Epithelial cell of proximal tubule (primary cell): Measurements from ENCODE around the gene CCDC17. TPM values are rescaled to one million over a fixed set of nuclear protein-coding genes. Genes with fewer than 3 reads are reported as not detected.
A peak's percentile ranks its signal among the peaks of the same experiment; 100 is the strongest.

Source experiments
- DNase-seq: peaks from one replicate; pipeline ENCODE4 v3.0.0-alpha.2; 2011; ENCODE audit warnings: low read depth
- H3K4me3 ChIP-seq: 2 replicates; pipeline ENCODE4 v1.5.1; 2011; ENCODE audit warnings: low read depth, mild to moderate bottlenecking, low read length
- CTCF ChIP-seq: conservative IDR thresholded peaks from 2 replicates; pipeline ENCODE4 v1.5.1; 2012; ENCODE audit warnings: low read depth, mild to moderate bottlenecking, low read length
- total RNA-seq: library from RNA; depleted of rRNA; stranded (reverse); fragments of >200 nt; gene quantifications from 2 replicates; pipeline ENCODE4 v1.2.3, GENCODE V29; 2015

Gene CCDC17
- total RNA-seq, 1 donor from 2014 or later = not detected

- no peak for TF ChIP-seq CTCF
- peak within 1 kb of the TSS; percentile 80 for H3K4me3 ChIP-seq
- peak; percentile 26 for DNase-seq
Observed at GRCh38 chr1:45583666-45584350, 40.0 kb downstream of the CCDC17 start, which contains the start of gene NASP. Gene NASP, plus strand, starts transcription at chr1:45584041. Its CDS starts 106 bp downstream, at chr1:45584147.

GRCh38 chr1:45583264-45583665 is 40.6 kb downstream of the CCDC17 start:
- peak overlapping the region; percentile 80 for H3K4me3 ChIP-seq
- TF ChIP-seq CTCF = no peak
- DNase-seq = peak; percentile 84

- DNase-seq = no peak
- TF ChIP-seq CTCF = no peak
- H3K4me3 ChIP-seq = no peak overlapping the region
Observed at GRCh38 chr1:45574105-45574626, 49.7 kb downstream of the CCDC17 start.

GRCh38 chr1:45573231-45573804 is 50.5 kb downstream of the CCDC17 start:
- TF ChIP-seq CTCF = no peak
- H3K4me3 ChIP-seq = no peak overlapping the region
- DNase-seq = no peak

- TF ChIP-seq CTCF = no peak
- H3K4me3 ChIP-seq = no peak overlapping the region
- DNase-seq = no peak
Observed at GRCh38 chr1:45570631-45571030, 53.2 kb downstream of the CCDC17 start.

Other genes starting within 250 kb of the CCDC17 start
- gene TESK2, start 132.9 kb downstream of the CCDC17 start, total RNA-seq = 1.1 and 2.9 TPM in 2 replicates
- gene CCDC163, start 124.0 kb downstream of the CCDC17 start, total RNA-seq = 0.69 and 1.7 TPM in 2 replicates
- gene MMACHC, start 123.8 kb downstream of the CCDC17 start, total RNA-seq = 5.1 and 7.8 TPM in 2 replicates
- 824 and 1,060 TPM in 2 replicates for gene PRDX1, start 102.2 kb downstream of the CCDC17 start, total RNA-seq
- gene AKR1A1, start 73.2 kb downstream of the CCDC17 start, total RNA-seq = 122 and 135 TPM in 2 replicates
- gene NASP, start 40.0 kb downstream of the CCDC17 start, total RNA-seq = 109 and 163 TPM in 2 replicates
- 57.1 and 87.8 TPM in 2 replicates for gene GPBP1L1, start 62.5 kb upstream of the CCDC17 start, total RNA-seq
- 43.8 and 54.5 TPM in 2 replicates for gene TMEM69, start 64.1 kb upstream of the CCDC17 start, total RNA-seq
- gene IPP, start 126.6 kb upstream of the CCDC17 start, total RNA-seq = 4.7 and 7.5 TPM in 2 replicates
- gene MAST2, start 179.6 kb upstream of the CCDC17 start, total RNA-seq = 30.3 and 38.0 TPM in 2 replicates